Psoas muscle (tissue), 8 donors: ENCODE data around the gene OBP2B. TPM values are rescaled to one million over a fixed set of nuclear protein-coding genes. Genes with fewer than 3 reads are reported as not detected.

Source experiments
- ATAC-seq, 4 donors: fragments of 200-7000 bp; cut with Tn5 transposase; one replicate each; pipeline ENCODE4 v1.9.1; 2020; ENCODE audit warnings: moderate library complexity in 3 of 4, mild to moderate bottlenecking in 2 of 4
- DNase-seq, 2 donors: peaks; one replicate each; pipeline ENCODE4 v3.0.0-alpha.2; 2020
- H3K27ac ChIP-seq: fragments of 200-600 bp; one replicate; pipeline ENCODE4 v1.8.0; 2022
- H3K27me3 ChIP-seq, 3 donors: fragments of 200-600 bp in 1 of 3; one replicate each; pipeline versions ENCODE4 v1.6.1 to v1.8.0; 2013 to 2022; ENCODE audit warnings: low read length in 2 of 3, mild to moderate bottlenecking in 2 of 3, moderate library complexity in 1 of 3; ENCODE audit not compliant: insufficient read depth in 3 of 3
- H3K36me3 ChIP-seq, 2 donors: fragments of 200-600 bp in 1 of 2; one replicate each; pipeline versions ENCODE4 v1.6.1 to v1.8.0; 2013 to 2022; ENCODE audit warnings: low read depth in 1 of 2, mild to moderate bottlenecking in 1 of 2, moderate library complexity in 1 of 2; ENCODE audit not compliant: insufficient read depth in 1 of 2
- H3K4me1 ChIP-seq: fragments of 200-600 bp; one replicate; pipeline ENCODE4 v1.8.0; 2022
- H3K4me3 ChIP-seq: fragments of 200-600 bp; one replicate; pipeline ENCODE4 v1.8.0; 2022; ENCODE audit warnings: mild to moderate bottlenecking
- H3K9me3 ChIP-seq: fragments of 200-600 bp; one replicate; pipeline ENCODE4 v1.8.0; 2022
- WGBS, 3 donors: extraction: QIAGEN DNeasy Blood & Tissue Kit; methylation state at CpG; one replicate each; pipeline versions ENCODE4 v1.1.6 to v1.1.7; 2013; 5-methylcytosine and 5-hydroxymethylcytosine counted together
- intact Hi-C, 2 donors: fragments of 100-400 bp; cut with DNase I; formaldehyde crosslinking; loops; one replicate each; pipeline versions ENCODE4 v1.11.0 to v1.14.2; 2022
- polyA plus RNA-seq, 3 donors: library from polyadenylated mRNA; stranded (reverse); fragments of 200-250 nt; gene quantifications; one replicate each; pipeline ENCODE4 v1.2.3, GENCODE V29; 2013
- total RNA-seq, 4 donors: library from RNA; stranded (reverse); fragmentation: NEBNext Ultra II Directional in 2 of 4; extraction: Animal tissue kit (Norgen Biotek cat#: 25700) in 2 of 4; gene quantifications; one replicate each; pipeline versions ENCODE4 v1.2.1 to v1.2.4, GENCODE V29; 2021 to 2023
- TF ChIP-seq, protein P1 (sequence below): fragments of 200-600 bp; IDR thresholded peaks from one replicate; pipeline ENCODE4 v1.8.0; 2022; ENCODE audit warnings: antibody characterized with exemption
- donor health status: healthy with polysubstance abuse.
- donor health status: DM: no; HTN: no; CAD: no; lungs with moderate emphysema.
- donor health status: Bipolar disorder and iron deficiency.
- donor health status: healthy.
- donor health status: DM: yes; HTN: yes; CAD: no.
- donor health status: DM: no; HTN: no; CAD: no.
- donor health status: DM: no; HTN: no; CAD: no.
- donor health status: DM: yes; HTN: yes; CAD: no.

Gene OBP2B
- total and polyA plus RNA-seq, 7 donors = not detected

DNA sequence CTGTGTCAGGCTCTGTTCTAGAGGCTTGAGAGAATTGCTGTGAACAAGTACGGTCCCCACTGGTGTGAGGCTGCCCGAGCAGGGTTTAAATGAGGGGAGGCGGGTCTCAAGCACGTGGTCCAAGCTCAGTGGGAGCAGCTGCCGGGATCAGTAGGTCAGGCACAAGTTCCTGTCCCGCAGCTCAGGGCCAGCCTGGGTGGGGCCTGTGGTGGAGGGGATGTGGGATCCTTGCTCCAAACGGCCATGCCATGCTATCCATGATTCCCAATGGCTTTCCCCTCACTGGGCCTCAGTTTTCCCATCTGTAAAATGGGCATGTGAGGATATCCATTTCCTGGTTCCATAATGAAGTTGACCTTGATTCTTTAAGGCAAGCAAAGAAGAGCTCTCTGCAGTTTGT, 17.1 kb downstream of the OBP2B start:
- TF ChIP-seq, protein P1, sequence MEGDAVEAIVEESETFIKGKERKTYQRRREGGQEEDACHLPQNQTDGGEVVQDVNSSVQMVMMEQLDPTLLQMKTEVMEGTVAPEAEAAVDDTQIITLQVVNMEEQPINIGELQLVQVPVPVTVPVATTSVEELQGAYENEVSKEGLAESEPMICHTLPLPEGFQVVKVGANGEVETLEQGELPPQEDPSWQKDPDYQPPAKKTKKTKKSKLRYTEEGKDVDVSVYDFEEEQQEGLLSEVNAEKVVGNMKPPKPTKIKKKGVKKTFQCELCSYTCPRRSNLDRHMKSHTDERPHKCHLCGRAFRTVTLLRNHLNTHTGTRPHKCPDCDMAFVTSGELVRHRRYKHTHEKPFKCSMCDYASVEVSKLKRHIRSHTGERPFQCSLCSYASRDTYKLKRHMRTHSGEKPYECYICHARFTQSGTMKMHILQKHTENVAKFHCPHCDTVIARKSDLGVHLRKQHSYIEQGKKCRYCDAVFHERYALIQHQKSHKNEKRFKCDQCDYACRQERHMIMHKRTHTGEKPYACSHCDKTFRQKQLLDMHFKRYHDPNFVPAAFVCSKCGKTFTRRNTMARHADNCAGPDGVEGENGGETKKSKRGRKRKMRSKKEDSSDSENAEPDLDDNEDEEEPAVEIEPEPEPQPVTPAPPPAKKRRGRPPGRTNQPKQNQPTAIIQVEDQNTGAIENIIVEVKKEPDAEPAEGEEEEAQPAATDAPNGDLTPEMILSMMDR = no peak
- H3K27ac ChIP-seq = no peak overlapping the region
- H3K4me1 ChIP-seq = no peaks in the 10 kb centered on the region
- peaks cover 7% of the 10 kb centered on the region for H3K9me3 ChIP-seq
- intact Hi-C loops = no loop called here
- WGBS, 3 donors = 40 to 42% (median 42%) methylated on average over 7 of the region's 7 CpGs
- H3K36me3 ChIP-seq = no peaks in the 10 kb centered on the region
- peaks cover 0 to 44% (median 6%) of the 10 kb centered on the region in 3 donors for H3K27me3 ChIP-seq
- no peak overlapping the region for H3K4me3 ChIP-seq
- DNase-seq (peak in 1 of 2 donors; percentile 34), ATAC-seq (no peak)

DNA sequence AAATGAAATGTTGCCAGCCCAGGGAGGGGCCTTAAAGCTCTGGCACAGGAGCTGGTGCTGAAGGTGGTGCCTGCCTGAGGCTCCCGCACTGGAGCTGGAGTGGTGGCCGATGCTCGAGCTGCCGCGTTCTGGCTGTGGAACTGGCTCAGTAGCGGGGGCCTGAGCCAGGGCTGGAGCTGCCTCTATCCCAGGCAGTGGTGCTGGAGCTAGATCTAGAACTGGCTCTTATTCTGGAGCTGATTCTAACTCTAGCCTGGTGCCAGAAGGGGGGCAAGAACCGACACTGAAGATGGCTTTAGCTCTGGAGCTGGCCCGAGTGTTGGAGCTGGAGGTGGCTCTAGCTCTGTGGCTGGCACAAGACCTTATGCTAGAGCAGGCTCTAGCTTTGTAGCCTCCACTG, 19.2 kb downstream of the OBP2B start:
- intact Hi-C loops = loop anchor here (5.0 kb wide), 3 partner anchors 87 to 212 kb away; partner anchors contain the start of gene ABO (in 1 of the 2)
- WGBS, 3 donors = 78 to 80% (median 80%) methylated on average over 8 of the region's 8 CpGs
- no peak overlapping the region for H3K4me3 ChIP-seq
- H3K4me1 ChIP-seq = no peaks in the 10 kb centered on the region
- no peaks in the 10 kb centered on the region for H3K36me3 ChIP-seq
- ATAC-seq (no peak), DNase-seq (no peak)
- H3K9me3 ChIP-seq = peaks cover 2% of the 10 kb centered on the region
- H3K27me3 ChIP-seq = peaks cover 0 to 50% (median 6%) of the 10 kb centered on the region in 3 donors
- H3K27ac ChIP-seq = no peak overlapping the region
- TF ChIP-seq, protein P1 = no peak

DNA sequence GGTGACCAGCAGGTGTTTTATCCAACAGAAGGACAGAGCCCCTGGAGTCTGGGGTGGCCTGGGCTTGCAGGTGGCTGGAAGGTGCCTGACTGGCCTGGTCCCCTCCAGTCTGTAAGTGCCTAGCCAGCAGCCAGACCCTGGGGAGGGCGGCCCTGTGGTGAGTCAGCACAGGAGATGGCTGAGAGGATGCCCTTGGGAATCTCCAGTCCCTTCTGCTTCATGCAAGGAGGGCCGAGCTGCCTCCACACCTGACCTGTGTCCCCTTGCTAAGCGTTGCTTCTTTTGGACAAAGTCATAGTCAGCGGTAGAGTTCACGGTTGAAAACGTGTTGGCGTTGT, 20.2 kb downstream of the OBP2B start:
- Histone ChIP-seq H3K4me3 (no peak overlapping the region), H3K27ac (no peak overlapping the region), H3K36me3 (no peaks in the 10 kb centered on the region), H3K9me3 (no peaks in the 10 kb centered on the region), H3K4me1 (no peaks in the 10 kb centered on the region), H3K27me3 (peaks cover 0 to 52% (median 6%) of the 10 kb centered on the region in 3 donors)
- intact Hi-C loops = loop anchor here (5.0 kb wide), 3 partner anchors 88 to 213 kb away; partner anchors contain the start of gene ABO (in 1 of the 2)
- WGBS, 3 donors = 75 to 81% (median 79%) methylated on average over 7 of the region's 7 CpGs
- TF ChIP-seq, protein P1 = no peak
- ATAC-seq (no peak), DNase-seq (no peak)

DNA sequence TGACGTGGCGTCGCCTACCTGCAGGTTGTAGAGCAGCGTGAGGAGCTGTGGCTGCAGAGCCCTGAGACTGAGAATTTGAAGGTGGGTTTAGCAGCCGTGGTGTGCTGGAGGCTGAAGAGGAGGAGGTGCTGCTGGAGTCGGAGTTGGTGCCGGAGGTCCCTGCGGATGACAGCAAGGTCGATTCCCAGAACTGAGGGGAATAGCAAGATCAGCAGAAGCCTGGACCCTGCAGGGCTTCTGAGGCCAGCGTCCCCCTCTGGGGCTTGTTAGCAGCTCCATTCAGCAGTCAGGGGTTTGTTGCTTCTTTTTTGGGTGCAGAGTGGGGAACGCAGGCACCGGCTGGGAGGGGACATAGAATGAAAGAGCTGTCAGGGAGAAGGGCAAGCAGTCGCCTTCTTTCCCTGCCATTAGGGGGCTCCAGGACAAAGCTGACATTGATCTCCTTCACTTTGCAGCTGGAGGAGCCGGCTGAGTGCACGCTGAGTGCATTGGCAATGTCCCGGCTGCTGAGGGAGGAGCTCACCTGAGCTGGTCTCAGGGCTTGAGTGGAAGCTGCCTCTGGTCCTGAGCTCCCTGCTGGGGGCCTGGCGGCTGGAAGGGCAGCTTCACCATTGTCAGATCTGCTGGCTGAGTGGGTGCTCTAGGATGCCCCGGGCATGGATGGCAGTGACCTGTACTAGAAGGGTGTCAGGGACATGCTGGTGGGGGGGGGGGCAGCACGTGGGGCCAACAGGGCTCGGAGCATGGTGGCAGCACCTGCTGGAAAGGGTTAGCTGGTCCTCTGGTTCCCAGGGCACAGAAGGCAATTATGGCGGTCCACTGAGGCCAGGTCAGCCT, 20.8 kb downstream of the OBP2B start:
- intact Hi-C loops = loop anchor here (5.0 kb wide), 3 partner anchors 89 to 214 kb away; partner anchors contain the start of gene ABO (in 1 of the 2)
- DNase-seq (no peak), ATAC-seq (no peak)
- Histone ChIP-seq H3K9me3 (no peaks in the 10 kb centered on the region), H3K27ac (no peak overlapping the region), H3K4me1 (no peaks in the 10 kb centered on the region), H3K27me3 (peaks cover 0 to 55% (median 6%) of the 10 kb centered on the region in 3 donors), H3K36me3 (no peaks in the 10 kb centered on the region), H3K4me3 (no peak overlapping the region)
- WGBS, 3 donors = 47 to 53% (median 50%) methylated on average over 21 of the region's 21 CpGs
- TF ChIP-seq, protein P1 = no peak
